Measurements from ENCODE around the gene CDK14. TPM values are rescaled to one million over a fixed set of nuclear protein-coding genes. Genes with fewer than 3 reads are reported as not detected.
"Not testable (repeated sequence)": the region's sequence is repeated elsewhere in the genome, so short reads cannot be mapped to it uniquely, and the experiment has no call there.

The CDK14 gene
- total RNA-seq, 1 donor: 39.1 TPM

DNA sequence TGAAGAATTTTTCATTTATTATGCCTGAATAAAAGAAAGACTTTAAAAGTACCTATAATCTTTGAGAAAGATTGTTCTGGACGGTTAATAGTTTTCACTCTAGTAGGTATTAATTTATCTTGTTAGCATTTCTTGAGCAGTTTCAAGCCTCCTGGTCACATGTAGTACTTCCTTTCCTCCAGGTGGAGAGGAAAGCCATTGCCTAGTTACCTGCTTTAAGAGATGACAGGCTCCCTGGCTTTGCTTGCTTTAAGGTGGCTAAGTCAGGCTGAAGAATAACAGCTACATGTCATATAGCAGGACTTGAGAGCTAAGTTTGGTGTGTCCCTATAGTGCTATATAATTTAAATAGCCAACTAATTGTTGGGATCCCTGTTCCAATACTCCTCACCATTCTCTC lies 160.2 kb downstream of the CDK14 start:
- Histone ChIP-seq H3K4me3 (ENCODE audit: insufficient read depth, low read length) (no peak overlapping the region), H3K4me2 (ENCODE audit: insufficient read depth, low read length) (no peak overlapping the region), H3K79me2 (ENCODE audit: insufficient read depth, low read length) (peaks cover 1% of the 10 kb centered on the region), H3K9me3 (ENCODE audit: low read depth, low read length) (no peaks in the 10 kb centered on the region), H2AFZ (ENCODE audit: low read length) (no peak overlapping the region), H3K27ac (ENCODE audit: low read depth, low read length) (no peak overlapping the region), H4K20me1 (ENCODE audit: insufficient read depth, low read length) (peaks cover 2% of the 10 kb centered on the region), H3K36me3 (ENCODE audit: insufficient read depth, low read length) (no peaks in the 10 kb centered on the region), H3K4me1 (ENCODE audit: insufficient read depth, low read length) (no peaks in the 10 kb centered on the region), H3K27me3 (ENCODE audit: insufficient read depth, low read length) (no peaks in the 10 kb centered on the region)
- TF ChIP-seq, protein P1, sequence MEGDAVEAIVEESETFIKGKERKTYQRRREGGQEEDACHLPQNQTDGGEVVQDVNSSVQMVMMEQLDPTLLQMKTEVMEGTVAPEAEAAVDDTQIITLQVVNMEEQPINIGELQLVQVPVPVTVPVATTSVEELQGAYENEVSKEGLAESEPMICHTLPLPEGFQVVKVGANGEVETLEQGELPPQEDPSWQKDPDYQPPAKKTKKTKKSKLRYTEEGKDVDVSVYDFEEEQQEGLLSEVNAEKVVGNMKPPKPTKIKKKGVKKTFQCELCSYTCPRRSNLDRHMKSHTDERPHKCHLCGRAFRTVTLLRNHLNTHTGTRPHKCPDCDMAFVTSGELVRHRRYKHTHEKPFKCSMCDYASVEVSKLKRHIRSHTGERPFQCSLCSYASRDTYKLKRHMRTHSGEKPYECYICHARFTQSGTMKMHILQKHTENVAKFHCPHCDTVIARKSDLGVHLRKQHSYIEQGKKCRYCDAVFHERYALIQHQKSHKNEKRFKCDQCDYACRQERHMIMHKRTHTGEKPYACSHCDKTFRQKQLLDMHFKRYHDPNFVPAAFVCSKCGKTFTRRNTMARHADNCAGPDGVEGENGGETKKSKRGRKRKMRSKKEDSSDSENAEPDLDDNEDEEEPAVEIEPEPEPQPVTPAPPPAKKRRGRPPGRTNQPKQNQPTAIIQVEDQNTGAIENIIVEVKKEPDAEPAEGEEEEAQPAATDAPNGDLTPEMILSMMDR (IDR thresholded peaks at IDR 0.05; ENCODE audit: extremely low read depth, low read depth, low read length): no peak
- DNase-seq (ENCODE audit: insufficient read length, low spot score, missing footprints): no peak

GRCh38 chr7:90757565-90757950 lies 161.4 kb downstream of the CDK14 start:
- H3K4me2 ChIP-seq (ENCODE audit: insufficient read depth, low read length); H3K9me3 ChIP-seq (ENCODE audit: low read depth, low read length); H2AFZ ChIP-seq (ENCODE audit: low read length): not testable (repeated sequence)

DNA sequence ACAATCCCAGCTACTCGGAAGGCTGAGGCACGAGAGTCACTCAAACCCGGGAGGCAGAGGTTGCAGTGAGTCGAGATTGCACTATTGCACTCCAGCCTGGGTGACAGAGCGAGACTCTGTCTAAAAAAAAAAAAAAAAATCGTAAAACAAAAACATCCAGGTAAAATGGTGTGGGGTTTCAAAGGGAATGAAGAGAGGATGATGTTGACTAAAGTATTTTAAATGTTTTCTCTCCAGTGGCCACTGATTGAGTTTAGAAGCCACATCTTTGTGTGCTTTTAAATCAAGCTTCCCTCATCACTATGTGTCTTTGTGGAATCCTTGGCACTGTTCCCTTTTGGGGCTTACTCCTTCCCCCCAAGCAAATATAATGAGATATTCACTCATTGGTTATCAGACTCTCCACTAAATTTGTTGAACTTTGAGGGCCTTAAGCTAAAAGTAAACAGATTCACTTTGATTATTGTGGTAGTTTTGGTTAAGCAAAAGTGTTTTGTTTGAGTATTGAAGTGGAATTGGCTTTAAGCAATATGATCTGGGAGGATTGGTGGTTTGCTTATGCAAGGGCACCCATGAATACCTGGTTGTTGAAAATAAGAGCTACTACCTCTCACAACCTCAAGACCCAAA lies 162.9 kb downstream of the CDK14 start:
- DNase-seq (ENCODE audit: insufficient read length, low spot score, missing footprints): no peak
- H3K4me3 ChIP-seq (ENCODE audit: insufficient read depth, low read length): no peak overlapping the region
- H4K20me1 ChIP-seq (ENCODE audit: insufficient read depth, low read length): peaks cover 2% of the 10 kb centered on the region
- no peak overlapping the region for H2AFZ ChIP-seq (ENCODE audit: low read length)
- H3K79me2 ChIP-seq (ENCODE audit: insufficient read depth, low read length): peaks cover 10% of the 10 kb centered on the region
- H3K27ac ChIP-seq (ENCODE audit: low read depth, low read length): no peak overlapping the region
- no peaks in the 10 kb centered on the region for H3K4me1 ChIP-seq (ENCODE audit: insufficient read depth, low read length)
- H3K27me3 ChIP-seq (ENCODE audit: insufficient read depth, low read length): no peaks in the 10 kb centered on the region
- H3K4me2 ChIP-seq (ENCODE audit: insufficient read depth, low read length): no peak overlapping the region
- TF ChIP-seq, protein P1 (IDR thresholded peaks at IDR 0.05; ENCODE audit: extremely low read depth, low read depth, low read length): no peak
- H3K36me3 ChIP-seq (ENCODE audit: insufficient read depth, low read length): no peaks in the 10 kb centered on the region
- no peaks in the 10 kb centered on the region for H3K9me3 ChIP-seq (ENCODE audit: low read depth, low read length)

More at GRCh38 chr7:90757565-90757950, 161.4 kb downstream of the CDK14 start:
- not testable (repeated sequence) for DNase-seq (ENCODE audit: insufficient read length, low spot score, missing footprints); H3K4me3 ChIP-seq (ENCODE audit: insufficient read depth, low read length); H3K79me2 ChIP-seq (ENCODE audit: insufficient read depth, low read length); H3K36me3 ChIP-seq (ENCODE audit: insufficient read depth, low read length); H3K4me1 ChIP-seq (ENCODE audit: insufficient read depth, low read length); H4K20me1 ChIP-seq (ENCODE audit: insufficient read depth, low read length); H3K27me3 ChIP-seq (ENCODE audit: insufficient read depth, low read length); H3K27ac ChIP-seq (ENCODE audit: low read depth, low read length)

DNA sequence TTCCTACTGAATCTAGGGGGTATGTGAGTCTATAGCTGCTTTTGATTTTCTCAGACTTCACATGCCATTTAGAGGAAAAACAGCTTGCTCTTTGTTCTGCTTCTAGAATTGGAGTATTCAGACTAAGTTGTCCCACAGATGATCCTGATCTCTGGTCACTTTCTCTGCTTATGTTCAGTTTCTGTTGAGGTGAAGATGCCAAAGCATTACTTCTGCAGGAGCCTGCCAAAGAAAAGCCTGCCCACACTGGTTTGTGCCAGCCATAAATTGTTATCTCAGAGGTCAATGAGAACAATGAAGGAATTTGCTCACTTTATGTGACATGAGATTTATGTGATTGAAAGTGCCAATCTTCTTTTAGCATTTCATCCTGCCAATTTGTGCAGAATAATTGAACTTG lies 163.6 kb downstream of the CDK14 start:
- no peak for DNase-seq (ENCODE audit: insufficient read length, low spot score, missing footprints)
- no peaks in the 10 kb centered on the region for H3K27me3 ChIP-seq (ENCODE audit: insufficient read depth, low read length)
- H3K4me3 ChIP-seq (ENCODE audit: insufficient read depth, low read length): no peak overlapping the region
- no peaks in the 10 kb centered on the region for H3K36me3 ChIP-seq (ENCODE audit: insufficient read depth, low read length)
- no peak overlapping the region for H3K27ac ChIP-seq (ENCODE audit: low read depth, low read length)
- peaks cover 10% of the 10 kb centered on the region for H3K79me2 ChIP-seq (ENCODE audit: insufficient read depth, low read length)
- H3K4me2 ChIP-seq (ENCODE audit: insufficient read depth, low read length): no peak overlapping the region
- H4K20me1 ChIP-seq (ENCODE audit: insufficient read depth, low read length): peaks cover 2% of the 10 kb centered on the region
- H3K9me3 ChIP-seq (ENCODE audit: low read depth, low read length): no peaks in the 10 kb centered on the region
- no peaks in the 10 kb centered on the region for H3K4me1 ChIP-seq (ENCODE audit: insufficient read depth, low read length)
- TF ChIP-seq, protein P1 (IDR thresholded peaks at IDR 0.05; ENCODE audit: extremely low read depth, low read depth, low read length): no peak
- H2AFZ ChIP-seq (ENCODE audit: low read length): no peak overlapping the region
